HL-60 (cell line): ENCODE results near the gene UST.
"Not testable (repeated sequence)": the region's sequence is repeated elsewhere in the genome, so short reads cannot be mapped to it uniquely, and the experiment has no call there.

Source experiments
- DNase-seq, 2 experiments: peaks; one replicate each; pipeline ENCODE4 v3.0.0-alpha.2; 2010 to 2020; ENCODE audit warnings: low read depth in 1 of 2, low spot score in 1 of 2
- H3K27ac ChIP-seq: fragments of 250-450 bp; sonication (Bioruptor Pico); replicated peaks from 2 replicates; pipeline ENCODE4 v1.5.1; 2020; ENCODE audit warnings: mild to moderate bottlenecking, moderate library complexity
- H3K27me3 ChIP-seq: fragments of 250-450 bp; sonication (Bioruptor Pico); 2 replicates; pipeline ENCODE4 v1.5.1; 2021; ENCODE audit warnings: mild to moderate bottlenecking, moderate library complexity; ENCODE audit not compliant: insufficient read depth, poor library complexity, severe bottlenecking
- H3K4me3 ChIP-seq: replicated peaks from 2 replicates; pipeline ENCODE4 v1.5.1; 2011; ENCODE audit warnings: mild to moderate bottlenecking, control low read depth, low read length; ENCODE audit not compliant: insufficient read depth
- GABPA ChIP-seq: IDR thresholded peaks from 2 replicates; pipeline ENCODE4 v1.6.1; 2012; ENCODE audit warnings: low read depth
- POLR2AphosphoS5 ChIP-seq: IDR thresholded peaks from 2 replicates; pipeline ENCODE4 v1.6.1; 2012; ENCODE audit warnings: low read depth
- SPI1 ChIP-seq: IDR thresholded peaks from 2 replicates; pipeline ENCODE4 v1.6.1; 2012; ENCODE audit warnings: low read depth, mild to moderate bottlenecking, borderline replicate concordance
- TF ChIP-seq, protein P1 (sequence below): IDR thresholded peaks from one replicate; pipeline ENCODE4 v1.5.1; 2011; ENCODE audit warnings: low read length, control low read depth, inconsistent platforms; ENCODE audit not compliant: insufficient read depth
- TF ChIP-seq, protein P2 (sequence below): IDR thresholded peaks from 2 replicates; pipeline ENCODE4 v1.6.1; 2012; ENCODE audit warnings: low read depth; ENCODE audit not compliant: insufficient replicate concordance

The UST gene

DNA sequence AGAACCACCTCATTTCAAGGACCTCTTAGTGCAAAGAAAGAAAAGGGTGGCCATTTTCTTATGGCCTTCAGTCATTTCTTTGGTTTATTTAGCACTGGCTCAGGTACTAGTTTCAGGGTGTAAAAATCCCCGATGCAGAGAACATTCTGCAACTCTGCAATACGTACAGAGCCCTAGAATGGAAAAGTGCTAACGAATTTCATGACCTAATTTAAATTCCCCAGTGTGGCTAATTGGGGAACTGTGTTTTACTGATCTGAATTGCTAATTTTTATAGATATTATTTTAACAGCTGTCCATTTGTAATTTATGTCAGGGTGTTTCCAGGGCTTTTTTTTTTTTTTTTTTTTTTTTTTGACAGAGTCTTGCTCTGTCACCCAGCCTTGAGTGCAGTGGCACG, 160.7 kb downstream of the UST start:
- TF ChIP-seq, protein P1, sequence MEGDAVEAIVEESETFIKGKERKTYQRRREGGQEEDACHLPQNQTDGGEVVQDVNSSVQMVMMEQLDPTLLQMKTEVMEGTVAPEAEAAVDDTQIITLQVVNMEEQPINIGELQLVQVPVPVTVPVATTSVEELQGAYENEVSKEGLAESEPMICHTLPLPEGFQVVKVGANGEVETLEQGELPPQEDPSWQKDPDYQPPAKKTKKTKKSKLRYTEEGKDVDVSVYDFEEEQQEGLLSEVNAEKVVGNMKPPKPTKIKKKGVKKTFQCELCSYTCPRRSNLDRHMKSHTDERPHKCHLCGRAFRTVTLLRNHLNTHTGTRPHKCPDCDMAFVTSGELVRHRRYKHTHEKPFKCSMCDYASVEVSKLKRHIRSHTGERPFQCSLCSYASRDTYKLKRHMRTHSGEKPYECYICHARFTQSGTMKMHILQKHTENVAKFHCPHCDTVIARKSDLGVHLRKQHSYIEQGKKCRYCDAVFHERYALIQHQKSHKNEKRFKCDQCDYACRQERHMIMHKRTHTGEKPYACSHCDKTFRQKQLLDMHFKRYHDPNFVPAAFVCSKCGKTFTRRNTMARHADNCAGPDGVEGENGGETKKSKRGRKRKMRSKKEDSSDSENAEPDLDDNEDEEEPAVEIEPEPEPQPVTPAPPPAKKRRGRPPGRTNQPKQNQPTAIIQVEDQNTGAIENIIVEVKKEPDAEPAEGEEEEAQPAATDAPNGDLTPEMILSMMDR, result no peak
- no peak for TF ChIP-seq SPI1
- Histone ChIP-seq H3K27ac (no peak overlapping the region), H3K4me3 (no peak overlapping the region), H3K27me3 (peaks cover 2% of the 10 kb centered on the region)
- no peak for DNase-seq

DNA sequence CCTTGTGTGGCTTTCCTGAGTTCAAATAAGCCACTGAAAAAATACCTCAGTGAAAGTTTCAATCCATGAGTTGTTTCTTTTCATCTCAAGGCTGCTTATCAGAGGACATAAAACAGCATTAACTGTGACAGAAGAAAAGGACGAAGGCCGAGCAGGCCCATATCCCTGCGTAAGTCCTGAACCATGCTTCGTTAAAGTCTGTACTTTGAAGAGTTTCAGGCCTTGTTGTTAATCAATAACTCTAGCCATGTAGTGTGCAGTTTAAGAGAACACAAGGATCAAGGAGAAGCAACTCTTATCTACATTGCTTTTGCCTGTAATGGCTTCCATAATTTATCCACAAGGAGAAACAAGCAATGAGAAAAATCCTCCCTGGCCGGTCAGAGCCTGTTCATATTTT, 165.4 kb downstream of the UST start:
- TF ChIP-seq, protein P1, result no peak
- TF ChIP-seq SPI1, result no peak
- DNase-seq, result no peak
- no peak overlapping the region for H3K27ac ChIP-seq
- H3K4me3 ChIP-seq, result no peak overlapping the region
- no peaks in the 10 kb centered on the region for H3K27me3 ChIP-seq

DNA sequence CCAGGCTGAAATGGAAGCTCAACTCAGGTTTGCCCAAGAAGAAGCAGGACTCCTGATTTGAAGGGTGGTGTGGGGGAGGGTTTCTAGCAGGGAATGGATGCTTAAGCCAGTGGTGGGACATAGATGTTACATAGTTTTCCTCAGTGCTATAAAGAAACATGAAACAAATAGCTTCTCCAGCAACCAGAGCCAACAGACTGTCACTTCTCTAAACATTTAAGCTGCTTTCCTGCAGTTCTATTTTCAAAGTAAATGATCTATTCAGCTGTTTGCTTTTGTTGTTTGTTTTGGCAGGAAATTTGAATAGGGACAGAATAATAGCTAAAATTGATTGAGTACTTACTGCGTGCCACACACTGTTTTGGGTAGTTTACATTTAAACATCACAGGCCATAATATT, 169.0 kb downstream of the UST start:
- Histone ChIP-seq H3K27ac (no peak overlapping the region), H3K27me3 (no peaks in the 10 kb centered on the region), H3K4me3 (no peak overlapping the region)
- TF ChIP-seq, protein P2, sequence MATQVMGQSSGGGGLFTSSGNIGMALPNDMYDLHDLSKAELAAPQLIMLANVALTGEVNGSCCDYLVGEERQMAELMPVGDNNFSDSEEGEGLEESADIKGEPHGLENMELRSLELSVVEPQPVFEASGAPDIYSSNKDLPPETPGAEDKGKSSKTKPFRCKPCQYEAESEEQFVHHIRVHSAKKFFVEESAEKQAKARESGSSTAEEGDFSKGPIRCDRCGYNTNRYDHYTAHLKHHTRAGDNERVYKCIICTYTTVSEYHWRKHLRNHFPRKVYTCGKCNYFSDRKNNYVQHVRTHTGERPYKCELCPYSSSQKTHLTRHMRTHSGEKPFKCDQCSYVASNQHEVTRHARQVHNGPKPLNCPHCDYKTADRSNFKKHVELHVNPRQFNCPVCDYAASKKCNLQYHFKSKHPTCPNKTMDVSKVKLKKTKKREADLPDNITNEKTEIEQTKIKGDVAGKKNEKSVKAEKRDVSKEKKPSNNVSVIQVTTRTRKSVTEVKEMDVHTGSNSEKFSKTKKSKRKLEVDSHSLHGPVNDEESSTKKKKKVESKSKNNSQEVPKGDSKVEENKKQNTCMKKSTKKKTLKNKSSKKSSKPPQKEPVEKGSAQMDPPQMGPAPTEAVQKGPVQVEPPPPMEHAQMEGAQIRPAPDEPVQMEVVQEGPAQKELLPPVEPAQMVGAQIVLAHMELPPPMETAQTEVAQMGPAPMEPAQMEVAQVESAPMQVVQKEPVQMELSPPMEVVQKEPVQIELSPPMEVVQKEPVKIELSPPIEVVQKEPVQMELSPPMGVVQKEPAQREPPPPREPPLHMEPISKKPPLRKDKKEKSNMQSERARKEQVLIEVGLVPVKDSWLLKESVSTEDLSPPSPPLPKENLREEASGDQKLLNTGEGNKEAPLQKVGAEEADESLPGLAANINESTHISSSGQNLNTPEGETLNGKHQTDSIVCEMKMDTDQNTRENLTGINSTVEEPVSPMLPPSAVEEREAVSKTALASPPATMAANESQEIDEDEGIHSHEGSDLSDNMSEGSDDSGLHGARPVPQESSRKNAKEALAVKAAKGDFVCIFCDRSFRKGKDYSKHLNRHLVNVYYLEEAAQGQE, result no peak
- no peak for TF ChIP-seq GABPA
- no peak for TF ChIP-seq POLR2AphosphoS5
- no peak for TF ChIP-seq SPI1
- TF ChIP-seq, protein P1, result no peak
- DNase-seq, result no peak

DNA sequence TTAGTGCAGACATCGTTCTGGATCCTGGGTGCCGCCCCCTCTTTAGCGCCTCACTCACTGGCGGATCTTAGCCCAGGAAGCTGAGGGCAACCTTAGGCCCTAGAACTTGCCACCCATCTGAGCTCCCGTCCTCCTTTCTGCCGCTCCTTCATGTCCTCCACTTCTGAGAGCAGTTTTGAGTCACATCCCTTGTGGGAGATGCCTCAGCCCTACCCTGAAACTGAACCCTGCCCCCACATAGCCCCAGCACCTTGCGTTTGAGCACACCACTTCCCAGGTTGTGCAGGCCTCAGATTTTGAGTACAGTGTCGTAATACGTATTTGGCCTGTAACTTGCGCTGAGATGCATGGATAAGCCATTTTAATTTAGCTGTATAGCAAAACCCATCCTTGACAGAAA, 169.7 kb downstream of the UST start:
- not testable (repeated sequence) for H3K27me3 ChIP-seq, DNase-seq, H3K4me3 ChIP-seq, H3K27ac ChIP-seq

DNA sequence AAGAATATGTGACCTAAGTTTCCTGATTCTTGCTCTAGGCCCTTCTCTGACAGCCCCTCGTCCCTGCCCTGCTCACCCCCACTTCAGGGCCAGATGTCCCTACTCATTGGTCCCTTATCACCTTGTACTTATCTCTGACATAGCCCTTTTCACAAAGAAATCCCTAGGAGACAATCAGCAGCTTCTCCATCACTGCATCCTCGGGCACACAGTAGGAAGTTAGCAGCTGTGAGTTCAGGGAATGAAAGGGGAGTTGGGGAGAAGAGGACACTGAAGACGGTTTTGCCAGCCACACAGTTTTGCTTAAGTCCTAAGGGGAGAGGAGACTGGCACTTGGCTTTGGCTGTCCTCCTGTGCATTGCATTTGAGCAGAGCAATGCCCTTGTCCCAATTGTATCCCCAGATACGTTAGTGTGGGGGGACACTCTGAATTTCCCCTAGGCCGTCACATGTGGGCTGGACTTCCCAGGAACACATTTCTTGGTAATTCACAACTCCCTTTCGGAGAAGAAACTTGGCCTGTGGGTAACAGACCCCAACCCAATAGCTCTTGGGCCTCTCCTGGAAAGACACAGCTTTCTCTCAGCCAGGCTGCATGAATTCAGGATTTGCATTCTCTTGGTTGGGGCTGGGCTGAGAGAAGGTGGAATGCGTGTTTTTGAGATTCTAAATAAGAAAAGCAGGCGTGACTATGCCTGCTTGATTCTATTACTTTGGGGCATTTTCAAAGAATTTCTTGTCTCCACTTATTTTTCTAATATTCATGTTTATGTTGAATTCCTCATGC, 177.6 kb downstream of the UST start:
- no peaks in the 10 kb centered on the region for H3K27me3 ChIP-seq
- H3K4me3 ChIP-seq, result no peak overlapping the region
- H3K27ac ChIP-seq, result no peak overlapping the region
- DNase-seq, result no peak
- TF ChIP-seq SPI1 (no peak), POLR2AphosphoS5 (no peak), GABPA (no peak)
- TF ChIP-seq, protein P1, result no peak
- TF ChIP-seq, protein P2, result no peak
